GM12878 (cell line): Measurements from ENCODE around the gene LRRK1. TPM values are rescaled to one million over a fixed set of nuclear protein-coding genes. Genes with fewer than 3 reads are reported as not detected.
A peak's percentile ranks its signal among the peaks of the same experiment; 100 is the strongest.

Source experiments
- ATAC-seq: fragments of 200-7000 bp; cut with Tn5 transposase; 3 replicates; pipeline ENCODE4 v1.9.1; 2020; ENCODE audit warnings: mild to moderate bottlenecking, moderate library complexity
- BruUV-seq: library from RNA; stranded (reverse); fragments of 400-500 nt; replicated peaks from 2 replicates; lab custom pipeline; 2021; lab: Mats Ljungman, UMichigan
- CTCF ChIA-PET: fragments of 300-600 bp; sonication (Branson Sonifier 250); formaldehyde crosslinking; extraction: SDS; loops from one replicate; lab custom pipeline; 2021; ENCODE audit warnings: inconsistent platforms; lab: Yijun Ruan, JAX
- POLR2A ChIA-PET: fragments of 350-600 bp; formaldehyde crosslinking; extraction: SDS; loops from one replicate; lab custom pipeline; 2021; ENCODE audit warnings: inconsistent platforms; lab: Charles Lee
- RAD21 ChIA-PET: fragments of 300-600 bp; sonication (Branson Sonifier 250); formaldehyde crosslinking; loops from one replicate; lab custom pipeline; 2023; ENCODE audit warnings: antibody characterized with exemption; ENCODE audit not compliant: unreplicated experiment; lab: Charles Lee
- SMC1A ChIA-PET: fragments of 300-600 bp; sonication (Branson Sonifier 250); formaldehyde crosslinking; loops from one replicate; lab custom pipeline; 2023; ENCODE audit not compliant: unreplicated experiment, uncharacterized antibody; lab: Charles Lee
- DNase-seq: peaks from one replicate; pipeline ENCODE4 v3.0.0-alpha.2; 2011; ENCODE audit warnings: low read depth, low spot score
- FAIRE-seq: peaks from 3 replicates; lab custom pipeline; 2011; peaks lifted over from hg19 to GRCh38; lab: Jason Lieb, UNC
- H2AFZ ChIP-seq: 2 replicates; pipeline ENCODE4 v1.6.0; 2011; ENCODE audit warnings: low read depth, low read length, control low read depth; ENCODE audit not compliant: control insufficient read depth
- H3K27ac ChIP-seq: 2 replicates; pipeline ENCODE4 v1.5.1; 2011; ENCODE audit warnings: control low read depth; ENCODE audit not compliant: control insufficient read depth, insufficient read depth
- H3K27me3 ChIP-seq, 2 experiments: replicated peaks in 1 of 2; 2 replicates each; pipeline versions ENCODE4 v1.6.0 to v1.6.1; 2011; ENCODE audit warnings: low read length in 1 of 2; ENCODE audit not compliant: control insufficient read depth in 2 of 2, insufficient read depth in 2 of 2
- H3K36me3 ChIP-seq, 2 experiments: 2 replicates each; pipeline ENCODE4 v1.5.1; 2011; ENCODE audit warnings: low read length in 1 of 2; ENCODE audit not compliant: control insufficient read depth in 2 of 2, insufficient read depth in 2 of 2
- H3K4me1 ChIP-seq: 2 replicates; pipeline ENCODE4 v1.6.1; 2011; ENCODE audit warnings: mild to moderate bottlenecking, low read length, moderate library complexity, mixed read lengths; ENCODE audit not compliant: control insufficient read depth, insufficient read depth
- H3K4me2 ChIP-seq: 2 replicates; pipeline ENCODE4 v1.6.0; 2011; ENCODE audit warnings: control low read depth; ENCODE audit not compliant: control insufficient read depth, insufficient read depth
- H3K4me3 ChIP-seq: fragments of 200-600 bp; sonication (generic); 2 replicates; pipeline ENCODE4 v1.5.1; 2016
- H3K79me2 ChIP-seq: 2 replicates; pipeline ENCODE4 v1.6.0; 2011; ENCODE audit warnings: low read length; ENCODE audit not compliant: control insufficient read depth, insufficient read depth
- H3K9ac ChIP-seq: 2 replicates; pipeline ENCODE4 v1.8.0; 2011; ENCODE audit warnings: low read length, control low read depth, mixed read lengths; ENCODE audit not compliant: control insufficient read depth, insufficient read depth
- H3K9me3 ChIP-seq: replicated peaks from 3 replicates; pipeline ENCODE4 v1.5.1; 2011; ENCODE audit warnings: mild to moderate bottlenecking, low read length; ENCODE audit not compliant: control insufficient read depth, insufficient read depth
- H4K20me1 ChIP-seq: 2 replicates; pipeline ENCODE4 v1.6.0; 2011; ENCODE audit not compliant: control insufficient read depth, insufficient read depth
- CEBPB ChIP-seq, 2 experiments: fragments of 150-350 bp in 1 of 2; IDR thresholded peaks; 2 replicates each; pipeline ENCODE4 v1.6.1; 2012 to 2014; ENCODE audit warnings: low read depth in 2 of 2, low read length in 2 of 2, borderline replicate concordance in 1 of 2, inconsistent platforms in 1 of 2
- E2F8 ChIP-seq: fragments of 450-650 bp; IDR thresholded peaks from 2 replicates; pipeline ENCODE4 v1.6.1; 2018; ENCODE audit warnings: mild to moderate bottlenecking, low read depth, moderate library complexity; ENCODE audit not compliant: partially characterized antibody
- NFIC ChIP-seq: IDR thresholded peaks from 2 replicates; pipeline ENCODE4 v1.6.1; 2012; ENCODE audit warnings: low read depth, mild to moderate bottlenecking, inconsistent platforms, low read length, moderate library complexity
- POLR2A ChIP-seq: IDR thresholded peaks from 2 replicates; pipeline ENCODE4 v1.6.1; 2011; ENCODE audit warnings: low read depth, mild to moderate bottlenecking, low read length
- SMAD5 ChIP-seq: IDR thresholded peaks from 2 replicates; pipeline ENCODE4 v1.6.1; 2016; ENCODE audit warnings: antibody characterized with exemption, low read depth
- TAF1 ChIP-seq: IDR thresholded peaks from 2 replicates; pipeline ENCODE4 v1.6.1; 2011; ENCODE audit warnings: mild to moderate bottlenecking, low read depth, low read length, borderline replicate concordance
- USF1 ChIP-seq: IDR thresholded peaks from 2 replicates; pipeline ENCODE4 v1.6.1; 2011; ENCODE audit warnings: borderline replicate concordance, low read depth, mild to moderate bottlenecking, moderate library complexity, mixed read lengths, low read length; ENCODE audit not compliant: insufficient read depth; ENCODE audit errors: extremely low read length
- ZNF207 ChIP-seq: fragments of 450-650 bp; IDR thresholded peaks from 2 replicates; pipeline ENCODE4 v1.6.1; 2014; ENCODE audit warnings: antibody characterized with exemption, mild to moderate bottlenecking, borderline replicate concordance
- ZNF217 ChIP-seq: fragments of 450-650 bp; IDR thresholded peaks from 2 replicates; pipeline ENCODE4 v1.6.1; 2017; ENCODE audit warnings: antibody characterized with exemption, mild to moderate bottlenecking
- ZNF24 ChIP-seq: fragments of 450-650 bp; IDR thresholded peaks from 2 replicates; pipeline ENCODE4 v1.6.1; 2017; ENCODE audit warnings: antibody characterized with exemption, mild to moderate bottlenecking
- ZZZ3 ChIP-seq: IDR thresholded peaks from 2 replicates; pipeline ENCODE4 v1.6.1; 2011; ENCODE audit warnings: low read depth; ENCODE audit not compliant: control insufficient read depth, insufficient read length
- WGBS: methylation state at CpG from one replicate; pipeline ENCODE4 v1.1.6; 2016; ENCODE audit warnings: low lambda C conversion rate; ENCODE audit not compliant: insufficient replicate concordance, insufficient coverage; ENCODE audit errors: missing lambda C conversion rate; 5-methylcytosine and 5-hydroxymethylcytosine counted together
- in situ Hi-C: fragments of 300-500 bp; cut with MboI; formaldehyde crosslinking; loops from 9 replicates; pipeline ENCODE4 v1.14.3; 2018; ENCODE audit warnings: mixed read lengths
- intact Hi-C: fragments of 100-400 bp; cut with micrococcal nuclease; formaldehyde crosslinking; loops from one replicate; pipeline ENCODE4 v1.14.2; 2022; ENCODE audit not compliant: unreplicated experiment
- polyA plus RNA-seq, 11 experiments: library from polyadenylated mRNA; depleted of rRNA in 4 of 11; unstranded in 6 of 11; stranded (reverse) in 5 of 11; fragments of >200 nt; fragmentation: Nextera tagmentation in 4 of 11; fragmentation: Illumina TruSeq in 1 of 11; extraction: Ambion mirVana in 4 of 11; extraction: Trizol in 1 of 11; gene quantifications; 1 replicate in 1 of 11; 2 replicates in 10 of 11; pipeline versions ENCODE4 v1.2.1 to v1.2.3, GENCODE V29; 2011 to 2016; ENCODE audit warnings: inconsistent platforms in 2 of 11, missing spikeins in 2 of 11, low read depth in 1 of 11
- total RNA-seq, 4 experiments: library from RNA; depleted of rRNA in 3 of 4; stranded (reverse); fragments of >200 nt in 3 of 4; fragmentation: Illumina TruSeq in 1 of 4; extraction: Trizol in 1 of 4; gene quantifications; 2 replicates each; pipeline versions ENCODE4 v1.2.1 to v1.2.3, GENCODE V29; 2013 to 2021

Gene LRRK1
- total and polyA plus RNA-seq, 10 of the 15 experiments (the other 5 are each of a cell fraction or from before 2014, with no cell fraction given), result 2.2 to 58.3 (median 17.9) TPM

GRCh38 chr15:100930306-100930848 lies 11.2 kb downstream of the LRRK1 start:
- Histone ChIP-seq H3K9ac (no peak overlapping the region), H3K4me1 (peaks cover 81% of the 10 kb centered on the region), H3K79me2 (peaks cover 42% of the 10 kb centered on the region), H3K27ac (peak overlapping the region; percentile 81), H2AFZ (no peak overlapping the region), H3K36me3 (peaks cover 13 to 32% of the 10 kb centered on the region in 2 experiments), H3K4me2 (peak overlapping the region; percentile 66; the same call in 1 of the 2 replicates), H4K20me1 (0 out of 2 replicates have a peak, but pooled peaks cover 2% of the 10 kb centered on the region), H3K9me3 (no peaks in the 10 kb centered on the region), H3K4me3 (0 out of 2 replicates have a peak overlapping the region, but pooled peaks have one; percentile 16), H3K27me3 (no peaks in the 10 kb centered on the region)
- BruUV-seq, result no TSS peak
- SMC1A ChIA-PET, result interaction anchor here (1.1 to 5.9 kb wide), 9 partner anchors 9 to 78 kb away, joined by 3 to 45 read pairs (median 6); partner anchors contain the start of gene LRRK1
- ATAC-seq, result no peak
- intact Hi-C loops, result no loop called here
- no peak for TF ChIP-seq POLR2A
- no peak for TF ChIP-seq E2F8
- TF ChIP-seq ZNF207, result no peak
- TF ChIP-seq USF1, result no peak
- TF ChIP-seq CEBPB (IDR thresholded peaks at IDR 0.05; ENCODE audit: borderline replicate concordance in 1 of 2, low read depth in 2 of 2, low read length in 2 of 2), result no peak
- TF ChIP-seq NFIC, result no peak
- TF ChIP-seq ZZZ3, result no peak
- TF ChIP-seq TAF1, result no peak
- no peak for TF ChIP-seq ZNF24
- TF ChIP-seq ZNF217, result no peak
- no peak for TF ChIP-seq SMAD5
- CTCF ChIA-PET, result interaction anchor here (0.8 to 5.3 kb wide), 6 partner anchors 10 to 78 kb away, joined by 3 to 59 read pairs (median 8); partner anchors contain the start of gene LRRK1
- RAD21 ChIA-PET, result interaction anchor here (2.6 to 6.0 kb wide), 3 partner anchors 11 to 77 kb away, joined by 11 to 76 read pairs (median 48); partner anchors contain the start of gene LRRK1
- FAIRE-seq, result no peak
- DNase-seq, result no peak
- in situ Hi-C loops, result loop anchor here (25.0 kb wide), 1 partner anchor 1418 kb away; no protein-coding TSS in a partner anchor
- WGBS, result 100% methylated on average over 4 of the region's 4 CpGs
- POLR2A ChIA-PET, result interaction anchor here (0.8 to 5.3 kb wide), 6 partner anchors 8 to 78 kb away, joined by 3 to 50 read pairs (median 5); no protein-coding TSS in a partner anchor
